Endothelial cell of umbilical vein (primary cell): ENCODE data around the gene ME3.

Experiments used
- EZH2 ChIP-seq: IDR thresholded peaks from 2 replicates; pipeline ENCODE4 v1.6.1; 2012; ENCODE audit warnings: borderline replicate concordance, low read depth, mild to moderate bottlenecking, moderate library complexity, low read length, inconsistent platforms; ENCODE audit not compliant: severe bottlenecking
- POLR2A ChIP-seq: IDR thresholded peaks from 2 replicates; pipeline ENCODE4 v1.6.1; 2012; ENCODE audit warnings: low read depth, mild to moderate bottlenecking, control low read depth, low read length
- POLR2AphosphoS5 ChIP-seq: IDR thresholded peaks from 2 replicates; pipeline ENCODE4 v1.6.1; 2012; ENCODE audit warnings: low read depth, mild to moderate bottlenecking, control low read depth, low read length, moderate library complexity; ENCODE audit not compliant: insufficient read depth
- TF ChIP-seq, protein P1 (sequence below): IDR thresholded peaks from 2 replicates; pipeline ENCODE4 v1.6.1; 2011; ENCODE audit not compliant: insufficient read depth, insufficient read length
- TF ChIP-seq, protein P2 (sequence below), 2 donors: IDR thresholded peaks; 1 replicate in 1 of 2; 2 replicates in 1 of 2; pipeline ENCODE4 v1.5.1; 2011; ENCODE audit warnings: low read length in 2 of 2, mild to moderate bottlenecking in 2 of 2, moderate library complexity in 2 of 2, control low read depth in 1 of 2, inconsistent platforms in 1 of 2, low read depth in 1 of 2; ENCODE audit not compliant: insufficient read depth in 1 of 2; ENCODE audit errors: extremely low read depth in 1 of 2

DNA sequence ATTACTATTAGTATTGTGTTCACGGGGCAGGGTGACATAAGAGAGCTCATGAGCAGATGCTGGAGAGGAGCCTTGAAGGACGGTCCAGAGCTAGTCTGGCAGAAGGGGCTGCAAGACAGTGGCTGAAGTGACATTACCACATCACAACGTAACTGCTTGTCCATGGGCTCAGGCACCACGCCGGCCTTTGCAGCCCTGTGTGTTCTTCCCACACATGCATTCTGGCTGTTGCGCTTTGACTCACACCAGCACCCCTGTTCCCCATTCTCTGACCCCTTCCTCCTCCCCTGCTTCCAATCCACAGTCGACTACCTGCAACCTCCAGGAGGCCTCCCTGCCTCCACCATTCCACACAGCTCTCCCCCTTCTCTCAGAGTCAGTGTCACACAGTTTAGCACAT is 103.3 kb downstream of the ME3 start:
- TF ChIP-seq, protein P1, sequence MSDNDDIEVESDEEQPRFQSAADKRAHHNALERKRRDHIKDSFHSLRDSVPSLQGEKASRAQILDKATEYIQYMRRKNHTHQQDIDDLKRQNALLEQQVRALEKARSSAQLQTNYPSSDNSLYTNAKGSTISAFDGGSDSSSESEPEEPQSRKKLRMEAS = no peak
- TF ChIP-seq, protein P2, sequence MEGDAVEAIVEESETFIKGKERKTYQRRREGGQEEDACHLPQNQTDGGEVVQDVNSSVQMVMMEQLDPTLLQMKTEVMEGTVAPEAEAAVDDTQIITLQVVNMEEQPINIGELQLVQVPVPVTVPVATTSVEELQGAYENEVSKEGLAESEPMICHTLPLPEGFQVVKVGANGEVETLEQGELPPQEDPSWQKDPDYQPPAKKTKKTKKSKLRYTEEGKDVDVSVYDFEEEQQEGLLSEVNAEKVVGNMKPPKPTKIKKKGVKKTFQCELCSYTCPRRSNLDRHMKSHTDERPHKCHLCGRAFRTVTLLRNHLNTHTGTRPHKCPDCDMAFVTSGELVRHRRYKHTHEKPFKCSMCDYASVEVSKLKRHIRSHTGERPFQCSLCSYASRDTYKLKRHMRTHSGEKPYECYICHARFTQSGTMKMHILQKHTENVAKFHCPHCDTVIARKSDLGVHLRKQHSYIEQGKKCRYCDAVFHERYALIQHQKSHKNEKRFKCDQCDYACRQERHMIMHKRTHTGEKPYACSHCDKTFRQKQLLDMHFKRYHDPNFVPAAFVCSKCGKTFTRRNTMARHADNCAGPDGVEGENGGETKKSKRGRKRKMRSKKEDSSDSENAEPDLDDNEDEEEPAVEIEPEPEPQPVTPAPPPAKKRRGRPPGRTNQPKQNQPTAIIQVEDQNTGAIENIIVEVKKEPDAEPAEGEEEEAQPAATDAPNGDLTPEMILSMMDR (IDR thresholded peaks at IDR 0.05; ENCODE audit: extremely low read depth in 1 of 2, insufficient read depth in 1 of 2, low read depth in 1 of 2, low read length in 2 of 2) = no peak
- TF ChIP-seq POLR2A (no peak), EZH2 (no peak), POLR2AphosphoS5 (no peak)
